ENCODE measurements around the gene MRPL34.

GRCh38 chr19:17306285-17306714 lies 628 bp downstream of the MRPL34 start:
- no peak for TF ChIP-seq THAP7 (CRISPR knock-in tag; IDR thresholded peaks at IDR 0.05)
- no peak for TF ChIP-seq DPF2 (IDR thresholded peaks at IDR 0.05)
- no peak for TF ChIP-seq ZC3H4 (CRISPR knock-in tag; IDR thresholded peaks at IDR 0.05; ENCODE audit: borderline replicate concordance)
- no peak for TF ChIP-seq ZNF699 (CRISPR knock-in tag; IDR thresholded peaks at IDR 0.05; ENCODE audit: insufficient replicate concordance)
- no peak for TF ChIP-seq ZBTB8A (IDR thresholded peaks at IDR 0.05; ENCODE audit: partially characterized antibody)
- TF ChIP-seq ZNF707 (CRISPR knock-in tag; conservative IDR thresholded peaks at IDR 0.05) = no peak
- TF ChIP-seq ZBTB40 (IDR thresholded peaks at IDR 0.05) = no peak
- TF ChIP-seq ZBTB40 (CRISPR knock-in tag; IDR thresholded peaks at IDR 0.05) = no peak
- no peak for TF ChIP-seq ZEB2 (IDR thresholded peaks at IDR 0.05)

All from K562 (cell line).